MM.1S (cell line): Measurements from ENCODE around the gene STX1A.

Experiments used
- DNase-seq: peaks from one replicate; pipeline ENCODE4 v3.0.0-alpha.2; 2015
- H2AFZ ChIP-seq: fragments of 300-600 bp; sonication (generic); 2 replicates; pipeline ENCODE4 v1.6.0; 2016; ENCODE audit warnings: antibody characterized with exemption, low read length
- H3F3A ChIP-seq: fragments of 300-600 bp; sonication (generic); 2 replicates; pipeline ENCODE4 v1.6.1; 2016; ENCODE audit warnings: mild to moderate bottlenecking, antibody characterized with exemption, low read length, moderate library complexity, mixed read lengths; ENCODE audit not compliant: insufficient read depth
- H3K27ac ChIP-seq: fragments of 300-600 bp; sonication (generic); 2 replicates; pipeline ENCODE4 v1.5.1; 2016; ENCODE audit warnings: mild to moderate bottlenecking, low read length
- H3K27me3 ChIP-seq: fragments of 300-600 bp; sonication (generic); replicated peaks from 2 replicates; pipeline ENCODE4 v1.6.0; 2016; ENCODE audit warnings: low read length; ENCODE audit not compliant: insufficient read depth
- H3K36me3 ChIP-seq: fragments of 300-600 bp; sonication (generic); replicated peaks from 2 replicates; pipeline ENCODE4 v1.6.1; 2016; ENCODE audit warnings: mild to moderate bottlenecking, low read length, mixed read lengths; ENCODE audit not compliant: insufficient read depth
- H3K4me1 ChIP-seq: fragments of 300-600 bp; sonication (generic); 2 replicates; pipeline ENCODE4 v1.6.1; 2016; ENCODE audit warnings: low read length, mixed read lengths
- H3K4me2 ChIP-seq: fragments of 300-600 bp; sonication (generic); 2 replicates; pipeline ENCODE4 v1.6.0; 2016; ENCODE audit warnings: low read depth, low read length
- H3K4me3 ChIP-seq: fragments of 300-600 bp; sonication (generic); 2 replicates; pipeline ENCODE4 v1.5.1; 2016; ENCODE audit warnings: low read length, mixed read lengths
- H3K79me2 ChIP-seq: fragments of 300-600 bp; sonication (generic); 2 replicates; pipeline ENCODE4 v1.6.1; 2016; ENCODE audit warnings: mixed run types, low read length, mixed read lengths
- H3K9ac ChIP-seq: fragments of 300-600 bp; sonication (generic); 2 replicates; pipeline ENCODE4 v1.6.1; 2016; ENCODE audit warnings: low read length, mixed read lengths
- H3K9me2 ChIP-seq: fragments of 300-600 bp; sonication (generic); replicated peaks from 2 replicates; pipeline ENCODE4 v1.6.1; 2016; ENCODE audit warnings: mild to moderate bottlenecking, low read length, mixed read lengths; ENCODE audit not compliant: insufficient read depth
- H3K9me3 ChIP-seq: fragments of 300-600 bp; sonication (generic); replicated peaks from 2 replicates; pipeline ENCODE4 v1.6.1; 2016; ENCODE audit warnings: mild to moderate bottlenecking, low read length, mixed read lengths; ENCODE audit not compliant: insufficient read depth
- H4K20me1 ChIP-seq: fragments of 300-600 bp; sonication (generic); 2 replicates; pipeline ENCODE4 v1.6.1; 2016; ENCODE audit warnings: mild to moderate bottlenecking, low read length, moderate library complexity, mixed read lengths; ENCODE audit not compliant: insufficient read depth
- EZH2 ChIP-seq: fragments of 300-600 bp; sonication (generic); optimal IDR thresholded peaks from 2 replicates; pipeline ENCODE3; 2017; ENCODE audit warnings: low read depth, mild to moderate bottlenecking, antibody characterized with exemption, low read length, mixed read lengths
- EZH2phosphoT487 ChIP-seq: fragments of 300-600 bp; sonication (generic); IDR thresholded peaks from 2 replicates; pipeline ENCODE4 v1.6.1; 2018; ENCODE audit warnings: antibody characterized with exemption, low read length
- TF ChIP-seq, protein P1 (sequence below): fragments of 300-600 bp; sonication (generic); IDR thresholded peaks from 2 replicates; pipeline ENCODE4 v1.5.1; 2016; ENCODE audit warnings: antibody characterized with exemption, low read length, mixed read lengths

Gene STX1A

DNA sequence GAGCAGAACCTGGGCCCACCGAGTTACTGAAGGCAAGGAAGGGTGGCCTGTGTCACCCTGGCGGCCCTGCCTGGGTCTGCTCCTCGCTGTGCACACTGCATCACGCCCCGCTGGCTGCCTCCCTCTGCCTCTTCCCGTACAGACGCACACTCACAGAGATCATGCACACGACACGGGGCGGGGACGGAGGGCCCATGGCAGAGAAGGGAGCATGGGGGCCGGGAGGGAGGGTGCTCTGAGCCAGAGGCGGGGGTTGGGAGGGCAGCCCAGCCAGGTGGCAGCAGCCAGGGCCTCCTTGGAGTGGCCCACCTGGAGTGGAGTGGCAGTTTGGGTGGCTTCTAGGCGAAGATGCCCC lies 19.4 kb downstream of the STX1A start:
- TF ChIP-seq EZH2phosphoT487 (no peak), EZH2 (no peak)
- TF ChIP-seq, protein P1, sequence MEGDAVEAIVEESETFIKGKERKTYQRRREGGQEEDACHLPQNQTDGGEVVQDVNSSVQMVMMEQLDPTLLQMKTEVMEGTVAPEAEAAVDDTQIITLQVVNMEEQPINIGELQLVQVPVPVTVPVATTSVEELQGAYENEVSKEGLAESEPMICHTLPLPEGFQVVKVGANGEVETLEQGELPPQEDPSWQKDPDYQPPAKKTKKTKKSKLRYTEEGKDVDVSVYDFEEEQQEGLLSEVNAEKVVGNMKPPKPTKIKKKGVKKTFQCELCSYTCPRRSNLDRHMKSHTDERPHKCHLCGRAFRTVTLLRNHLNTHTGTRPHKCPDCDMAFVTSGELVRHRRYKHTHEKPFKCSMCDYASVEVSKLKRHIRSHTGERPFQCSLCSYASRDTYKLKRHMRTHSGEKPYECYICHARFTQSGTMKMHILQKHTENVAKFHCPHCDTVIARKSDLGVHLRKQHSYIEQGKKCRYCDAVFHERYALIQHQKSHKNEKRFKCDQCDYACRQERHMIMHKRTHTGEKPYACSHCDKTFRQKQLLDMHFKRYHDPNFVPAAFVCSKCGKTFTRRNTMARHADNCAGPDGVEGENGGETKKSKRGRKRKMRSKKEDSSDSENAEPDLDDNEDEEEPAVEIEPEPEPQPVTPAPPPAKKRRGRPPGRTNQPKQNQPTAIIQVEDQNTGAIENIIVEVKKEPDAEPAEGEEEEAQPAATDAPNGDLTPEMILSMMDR, result no peak
- H3K36me3 ChIP-seq, result no peaks in the 10 kb centered on the region; the same call in 1 of the 2 replicates

DNA sequence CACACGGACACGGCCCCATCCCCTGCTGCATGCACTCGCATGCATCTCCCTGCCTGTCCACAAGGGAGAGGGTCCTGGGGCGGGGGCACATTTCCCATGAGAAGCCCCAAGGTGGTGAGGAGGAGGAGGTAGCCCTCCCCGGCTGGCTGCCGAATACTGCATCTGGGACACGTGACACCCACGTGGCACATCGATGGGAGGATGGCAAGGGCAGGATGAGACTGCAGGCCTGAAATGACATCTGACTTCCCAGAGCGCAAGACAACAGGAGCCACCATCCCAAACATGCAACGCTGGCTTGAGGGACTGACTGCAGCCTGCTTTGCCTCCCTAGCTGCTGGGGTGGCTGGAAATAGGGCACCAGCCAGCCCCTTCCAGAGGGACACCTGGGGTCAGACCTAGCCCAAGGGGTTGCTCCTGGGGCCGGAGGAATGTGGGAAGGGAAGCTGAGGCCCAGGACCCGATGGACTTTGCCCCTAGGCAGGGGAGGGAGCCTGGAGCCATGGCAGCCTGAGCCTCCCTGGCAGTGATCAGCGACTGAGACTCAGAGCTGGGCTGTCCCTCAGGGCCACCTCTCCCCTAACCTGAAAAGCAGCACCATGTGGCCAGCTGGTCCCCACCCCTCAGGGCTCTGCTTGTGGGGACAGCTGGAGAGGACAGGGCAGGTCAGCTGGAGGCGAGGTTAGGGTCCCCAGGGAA lies 19.9 kb downstream of the STX1A start:
- no peaks in the 10 kb centered on the region for H3K79me2 ChIP-seq
- DNase-seq, result no peak
- H3K27ac ChIP-seq, result no peak overlapping the region
- no peak for TF ChIP-seq EZH2
- no peak for TF ChIP-seq EZH2phosphoT487
- TF ChIP-seq, protein P1, result no peak
- H4K20me1 ChIP-seq, result no peaks in the 10 kb centered on the region; the same call in 1 of the 2 replicates
- no peak overlapping the region for H3K4me2 ChIP-seq
- H2AFZ ChIP-seq, result no peak overlapping the region
- no peak overlapping the region for H3K9ac ChIP-seq
- H3K9me3 ChIP-seq, result no peaks in the 10 kb centered on the region
- H3K9me2 ChIP-seq, result no peaks in the 10 kb centered on the region
- H3K27me3 ChIP-seq, result no peaks in the 10 kb centered on the region
- no peaks in the 10 kb centered on the region for H3K4me1 ChIP-seq
- no peaks in the 10 kb centered on the region; the same call in 1 of the 2 replicates for H3K36me3 ChIP-seq
- H3F3A ChIP-seq, result no peaks in the 10 kb centered on the region; the same call in 1 of the 2 replicates
- H3K4me3 ChIP-seq, result no peak overlapping the region

More for the DNA sequence above, 19.4 kb downstream of the STX1A start:
- Histone ChIP-seq H3K9me2 (no peaks in the 10 kb centered on the region), H3K27ac (no peak overlapping the region), H2AFZ (no peak overlapping the region), H3K4me3 (no peak overlapping the region), H4K20me1 (no peaks in the 10 kb centered on the region; the same call in 1 of the 2 replicates), H3F3A (no peaks in the 10 kb centered on the region; the same call in 1 of the 2 replicates), H3K27me3 (no peaks in the 10 kb centered on the region), H3K9ac (no peak overlapping the region), H3K4me2 (no peak overlapping the region), H3K4me1 (no peaks in the 10 kb centered on the region), H3K9me3 (no peaks in the 10 kb centered on the region), H3K79me2 (no peaks in the 10 kb centered on the region)
- no peak for DNase-seq

DNA sequence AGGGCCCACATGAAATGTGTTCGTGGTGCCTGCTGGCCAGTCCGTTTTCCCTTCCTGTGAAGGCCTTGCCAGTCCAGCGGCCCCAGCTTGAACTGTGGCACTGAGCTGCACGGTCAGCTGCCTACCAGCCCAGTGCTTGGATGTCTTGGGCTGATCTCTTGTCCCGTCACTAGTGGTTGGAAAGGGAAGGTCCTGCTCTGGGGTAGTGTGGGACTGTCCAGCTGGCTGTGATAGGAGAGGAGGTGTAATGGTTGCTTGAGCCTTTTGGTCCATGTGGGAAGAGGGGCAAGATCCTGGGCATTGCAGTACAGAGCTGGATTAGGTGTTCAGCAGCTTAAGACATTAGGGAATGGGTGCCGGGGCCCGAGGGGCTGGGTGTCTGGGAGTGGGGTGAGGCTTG lies 21.1 kb downstream of the STX1A start:
- Histone ChIP-seq H3K36me3 (no peaks in the 10 kb centered on the region; the same call in 1 of the 2 replicates), H3K9ac (no peak overlapping the region)

More for the DNA sequence above, 21.1 kb downstream of the STX1A start:
- Histone ChIP-seq H4K20me1 (no peaks in the 10 kb centered on the region; the same call in 1 of the 2 replicates), H3K27me3 (no peaks in the 10 kb centered on the region), H3K9me3 (no peaks in the 10 kb centered on the region), H3K9me2 (no peaks in the 10 kb centered on the region), H3K4me3 (no peak overlapping the region), H2AFZ (no peak overlapping the region), H3K79me2 (no peaks in the 10 kb centered on the region), H3K4me2 (no peak overlapping the region), H3F3A (no peaks in the 10 kb centered on the region; the same call in 1 of the 2 replicates), H3K4me1 (no peaks in the 10 kb centered on the region), H3K27ac (no peak overlapping the region)
- no peak for TF ChIP-seq EZH2
- no peak for TF ChIP-seq EZH2phosphoT487
- TF ChIP-seq, protein P1, result no peak
- no peak for DNase-seq
